Smooth muscle cell of the pulmonary artery (primary cell): ENCODE data around the gene CERS5. TPM values are rescaled to one million over a fixed set of nuclear protein-coding genes. Genes with fewer than 3 reads are reported as not detected.

ENCODE experiments used
- total RNA-seq: library from RNA; depleted of rRNA; stranded (reverse); fragments of >200 nt; gene quantifications from 2 replicates; pipeline ENCODE4 v1.2.3, GENCODE V29; 2014

Gene CERS5, protein sequence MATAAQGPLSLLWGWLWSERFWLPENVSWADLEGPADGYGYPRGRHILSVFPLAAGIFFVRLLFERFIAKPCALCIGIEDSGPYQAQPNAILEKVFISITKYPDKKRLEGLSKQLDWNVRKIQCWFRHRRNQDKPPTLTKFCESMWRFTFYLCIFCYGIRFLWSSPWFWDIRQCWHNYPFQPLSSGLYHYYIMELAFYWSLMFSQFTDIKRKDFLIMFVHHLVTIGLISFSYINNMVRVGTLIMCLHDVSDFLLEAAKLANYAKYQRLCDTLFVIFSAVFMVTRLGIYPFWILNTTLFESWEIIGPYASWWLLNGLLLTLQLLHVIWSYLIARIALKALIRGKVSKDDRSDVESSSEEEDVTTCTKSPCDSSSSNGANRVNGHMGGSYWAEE
- total RNA-seq: 72.0 and 77.0 TPM in 2 replicates

GRCh38 chr12:50167049-50167828 lies at the start of gene CERS5:
Gene CERS5, minus strand, starts transcription at chr12:50167369. Its CDS starts 72 bp downstream, at chr12:50167297.

GRCh38 chr12:50111693-50112455 lies 55.3 kb downstream of the CERS5 start, which contains the start of gene COX14:
Gene COX14, plus strand, starts transcription at chr12:50112236. Its CDS starts 7,808 bp downstream, at chr12:50120044.

DNA sequence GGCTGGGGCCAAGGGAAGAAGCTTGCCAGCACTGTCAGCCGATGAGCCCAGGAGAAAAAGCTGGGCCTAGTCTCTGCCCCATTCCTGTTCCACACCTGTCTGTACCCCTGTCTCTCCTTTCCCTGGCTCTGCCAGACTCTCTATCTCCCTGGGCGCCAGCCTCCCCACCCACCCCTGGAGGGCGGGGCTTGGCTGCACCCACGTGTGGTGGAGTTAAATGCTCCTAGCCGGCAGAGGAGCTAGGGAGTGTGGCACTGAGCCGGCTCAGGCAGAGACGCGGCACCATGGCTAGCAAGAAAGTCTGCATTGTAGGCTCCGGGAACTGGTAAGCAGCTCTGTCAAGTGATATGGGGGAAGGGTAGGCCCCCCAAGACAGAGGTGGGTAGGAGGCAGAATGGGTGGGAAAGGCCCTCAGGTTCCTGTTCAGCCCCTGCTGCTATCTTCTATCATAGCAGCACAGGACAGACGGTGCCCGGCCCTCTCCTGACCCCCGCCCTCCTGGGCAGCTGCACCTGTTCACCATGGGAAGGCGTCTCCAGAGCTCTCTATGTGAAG lies 63.3 kb downstream of the CERS5 start, which contains the start of gene GPD1:
GPD1 (plus strand) TSS at position 242 of the 555 bp plus-strand sequence; CDS start at position 285, 43 bp downstream.

GRCh38 chr12:50084775-50085614 lies 82.2 kb downstream of the CERS5 start, which contains the start of gene SMARCD1:
Gene SMARCD1, plus strand, starts transcription at chr12:50085342. Its CDS starts 28 bp downstream, at chr12:50085370.

Other genes starting within 250 kb of the CERS5 start
- 0.07 TPM in 1 of 2 replicates, not detected in the other for gene AQP2, start 216.6 kb downstream of the CERS5 start, total RNA-seq
- gene AQP5, start 205.5 kb downstream of the CERS5 start, total RNA-seq: 0.23 and 0.52 TPM in 2 replicates
- gene AQP6, start 194.4 kb downstream of the CERS5 start, total RNA-seq: 0.10 and 0.20 TPM in 2 replicates
- gene RACGAP1, start 141.9 kb downstream of the CERS5 start, total RNA-seq: 14.5 and 28.6 TPM in 2 replicates
- gene ASIC1, start 109.8 kb downstream of the CERS5 start, total RNA-seq: 3.5 and 3.6 TPM in 2 replicates
- gene SMARCD1, start 82.0 kb downstream of the CERS5 start, total RNA-seq: 31.9 and 37.6 TPM in 2 replicates
- gene GPD1, start 63.4 kb downstream of the CERS5 start, total RNA-seq: 0.13 and 0.20 TPM in 2 replicates
- 22.1 and 24.4 TPM in 2 replicates for gene COX14, start 55.1 kb downstream of the CERS5 start, total RNA-seq
- 102 and 123 TPM in 2 replicates for gene LIMA1, start 116.2 kb upstream of the CERS5 start, total RNA-seq
- not detected in 2 replicates for gene FAM186A, start 229.2 kb upstream of the CERS5 start, total RNA-seq
- 40.0 and 49.1 TPM in 2 replicates for gene LARP4, start 233.5 kb upstream of the CERS5 start, total RNA-seq